Right hindlimb (tissue), 1 donor: ENCODE results near the gene LRRC15.

Source experiments
- DNase-seq: peaks from one replicate; pipeline ENCODE4 v3.0.0-alpha.2; 2018

LRRC15 gene

DNA sequence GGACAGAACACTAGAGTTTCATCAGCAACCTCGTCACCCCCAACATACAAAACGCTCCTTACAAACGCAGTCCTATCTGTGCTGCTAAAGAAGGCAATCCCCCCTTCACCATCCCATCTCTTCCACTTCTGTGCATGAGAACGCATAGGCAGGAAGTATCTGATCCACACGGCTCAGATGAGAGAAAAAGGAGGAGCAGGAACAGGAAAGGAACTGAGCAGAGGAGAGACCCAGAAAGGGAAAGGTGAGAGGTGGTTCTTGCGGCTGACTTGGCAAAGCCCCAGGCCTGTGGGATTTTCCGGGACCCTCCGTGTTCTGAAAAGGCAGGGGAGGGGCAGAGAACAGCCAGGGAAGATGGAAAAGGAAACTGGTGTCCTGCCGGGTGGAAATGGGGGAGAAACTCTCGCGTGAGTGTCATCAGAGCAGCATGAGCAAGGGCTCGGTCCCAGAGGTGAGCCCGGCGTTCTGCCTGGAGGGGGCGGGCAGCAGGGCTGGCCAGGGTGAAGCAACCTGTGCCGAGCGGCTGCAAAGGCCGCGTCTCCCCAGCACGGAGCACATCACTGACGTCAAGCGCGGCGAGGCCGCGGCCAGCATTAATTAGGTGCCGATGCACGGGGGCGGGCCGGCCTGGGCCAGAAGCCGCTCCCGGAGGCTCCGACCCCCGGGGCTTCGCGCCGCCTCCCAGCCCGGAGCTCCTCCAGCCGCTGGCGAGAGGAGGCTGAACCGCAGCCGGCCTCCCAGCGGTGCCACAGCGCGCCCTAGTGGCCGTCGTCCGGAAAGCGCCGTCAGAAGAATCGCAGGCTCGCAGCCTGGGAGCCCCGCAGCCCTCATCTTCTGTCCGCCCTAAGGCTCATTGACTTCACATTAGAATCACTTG, 54.2 kb downstream of the LRRC15 start:
- DNase-seq: peak; percentile 95

- peak; percentile 41 for DNase-seq
Measured at GRCh38 chr3:194314388-194315068, 55.0 kb downstream of the LRRC15 start.

DNA sequence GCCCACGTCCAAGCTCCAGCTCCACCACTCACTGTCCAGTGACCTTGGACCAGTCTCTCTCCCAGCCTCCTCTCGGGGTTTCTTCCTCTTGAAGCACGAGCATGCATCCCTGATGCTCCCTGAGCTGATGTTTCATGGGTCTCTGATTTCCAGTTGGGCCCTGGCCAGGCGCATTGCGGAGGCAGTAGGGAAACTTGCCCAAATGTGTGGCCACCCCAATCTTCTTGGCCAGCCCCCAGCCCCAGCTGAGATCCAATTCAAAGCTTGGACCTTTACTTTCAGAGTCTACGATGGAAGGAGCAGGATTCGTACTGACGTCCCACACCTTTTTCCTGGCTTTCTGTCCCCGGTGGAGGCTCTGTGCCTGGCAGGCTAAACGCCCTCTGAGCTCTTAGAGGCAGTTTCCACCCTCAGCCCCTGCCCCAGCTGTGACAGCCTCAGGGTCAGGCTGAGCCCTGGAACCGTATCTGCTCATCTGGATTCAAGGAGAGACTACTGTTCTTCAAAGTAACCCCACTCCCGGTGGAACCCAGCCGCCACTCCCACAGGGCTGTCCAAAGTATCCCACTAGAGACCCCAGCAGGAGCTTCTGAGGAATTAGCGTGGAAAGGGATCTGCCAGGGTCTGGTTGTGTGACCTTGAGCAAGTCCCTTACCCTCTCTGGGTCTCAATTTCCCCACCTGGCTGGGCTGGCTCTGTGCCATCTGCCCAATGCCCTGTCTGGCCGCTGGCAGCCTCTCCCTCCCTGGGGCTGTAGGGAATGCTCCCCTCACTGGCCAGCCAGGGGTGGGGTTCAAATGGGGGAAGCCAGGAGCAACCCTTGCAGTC, 55.8 kb downstream of the LRRC15 start:
- peak; percentile 86 for DNase-seq

GRCh38 chr3:194312743-194313281, 56.7 kb downstream of the LRRC15 start:
- peak; percentile 92 for DNase-seq

DNA sequence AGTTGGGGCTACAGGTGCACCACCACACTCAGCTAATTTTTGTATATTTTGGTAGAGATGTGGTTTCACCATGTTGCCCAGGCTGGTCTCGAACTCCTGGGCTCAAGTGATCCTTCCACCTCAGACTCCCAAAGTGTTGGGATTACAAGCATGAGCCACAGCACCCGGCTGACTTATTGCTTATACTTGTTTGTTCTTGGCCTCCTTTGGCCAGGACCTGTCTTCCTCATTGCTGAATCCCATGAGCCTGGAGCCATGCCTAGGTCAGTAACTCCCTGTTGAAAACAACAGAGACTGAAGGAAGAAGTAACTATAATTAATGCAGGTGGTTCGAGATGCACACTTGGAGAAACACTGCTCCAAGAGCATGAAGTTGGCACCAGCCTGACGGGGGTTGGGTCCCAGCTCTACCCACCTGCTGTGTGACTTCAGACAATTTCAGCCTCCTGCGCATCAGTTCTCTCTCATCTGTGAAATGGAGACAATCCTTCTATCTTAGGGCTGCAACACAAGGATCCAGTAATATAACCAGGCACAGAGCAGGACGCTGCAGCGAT, 57.3 kb downstream of the LRRC15 start:
- peak; percentile 33 for DNase-seq

- no peak for DNase-seq
Measured at GRCh38 chr3:194311000-194311399, 58.5 kb downstream of the LRRC15 start.

DNA sequence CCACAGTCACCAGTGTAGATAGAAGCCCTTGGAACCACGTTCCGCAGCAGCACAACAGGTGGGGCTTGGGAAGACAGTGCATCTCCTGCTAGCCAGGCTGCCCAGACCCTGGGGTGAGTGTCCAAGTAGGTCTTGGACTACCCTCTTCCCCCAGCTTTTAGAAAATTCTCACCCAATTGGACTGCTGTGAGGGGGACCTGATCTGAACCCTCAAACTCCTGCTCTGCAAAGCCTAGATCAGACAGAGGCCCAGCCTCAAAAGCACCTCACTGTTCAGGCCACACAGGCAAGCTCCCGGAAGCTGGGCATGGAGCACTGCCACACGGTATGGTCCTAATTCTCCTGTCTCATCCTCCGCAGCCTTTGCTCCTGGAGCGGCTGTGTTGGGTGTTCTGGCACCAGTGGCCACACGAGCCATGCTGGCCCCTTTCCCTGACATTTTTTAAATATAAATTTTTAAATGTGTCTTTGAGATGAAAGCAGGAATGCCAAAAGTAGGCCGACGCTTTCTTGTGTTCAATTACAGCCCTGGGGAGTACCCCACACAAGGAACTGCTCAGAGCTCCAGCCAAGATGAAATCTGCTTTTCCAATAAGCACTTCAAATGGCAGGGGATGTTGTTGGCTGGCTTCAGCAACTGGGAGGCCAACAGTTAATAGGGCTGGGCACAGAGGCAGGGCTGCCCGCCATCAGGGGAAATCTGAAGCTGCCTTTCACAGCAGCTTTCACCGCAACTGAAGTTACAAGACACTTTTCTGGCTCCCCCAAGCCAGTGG, 59.3 kb downstream of the LRRC15 start:
- DNase-seq: peak; percentile 76

DNA sequence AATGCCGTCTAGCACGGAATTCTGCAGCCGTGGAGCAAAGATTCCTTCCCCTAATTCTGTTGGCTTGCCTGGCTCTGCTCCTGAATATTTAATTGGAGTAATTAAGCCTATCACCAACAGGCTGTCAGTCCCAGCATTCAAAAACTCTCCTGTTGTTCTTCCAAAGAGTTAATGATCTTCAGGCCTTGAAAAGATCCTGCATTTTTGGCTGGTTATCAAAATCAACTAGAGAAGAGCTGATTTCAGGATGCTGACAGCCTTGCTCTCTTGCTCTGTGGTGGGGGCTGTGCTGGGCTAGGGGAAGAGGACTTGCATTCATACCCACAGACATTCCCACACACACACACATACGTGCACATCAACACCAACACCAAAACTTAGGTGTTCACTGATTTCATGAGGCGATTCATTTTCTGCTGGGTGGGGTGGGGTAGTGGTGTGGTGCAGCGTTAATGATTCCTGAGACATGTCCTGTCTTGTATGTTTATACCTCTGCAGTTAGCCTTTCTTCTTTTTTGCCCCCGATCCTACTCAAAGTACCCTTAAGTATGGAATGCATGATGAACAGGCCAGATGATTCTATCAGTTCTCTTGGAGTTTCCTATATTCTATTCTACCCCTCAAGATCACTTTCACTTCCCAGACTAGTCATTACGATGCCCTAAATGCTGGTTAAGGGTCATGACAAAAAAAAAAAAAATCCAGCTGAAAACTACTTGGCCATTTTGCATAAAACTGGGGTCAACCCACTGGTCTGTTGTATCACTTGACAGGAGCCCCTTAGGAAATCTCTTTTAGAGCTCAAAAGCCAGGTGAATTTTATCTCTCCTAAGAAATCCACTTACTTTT, 60.7 kb downstream of the LRRC15 start:
- peak; percentile 15 for DNase-seq

DNA sequence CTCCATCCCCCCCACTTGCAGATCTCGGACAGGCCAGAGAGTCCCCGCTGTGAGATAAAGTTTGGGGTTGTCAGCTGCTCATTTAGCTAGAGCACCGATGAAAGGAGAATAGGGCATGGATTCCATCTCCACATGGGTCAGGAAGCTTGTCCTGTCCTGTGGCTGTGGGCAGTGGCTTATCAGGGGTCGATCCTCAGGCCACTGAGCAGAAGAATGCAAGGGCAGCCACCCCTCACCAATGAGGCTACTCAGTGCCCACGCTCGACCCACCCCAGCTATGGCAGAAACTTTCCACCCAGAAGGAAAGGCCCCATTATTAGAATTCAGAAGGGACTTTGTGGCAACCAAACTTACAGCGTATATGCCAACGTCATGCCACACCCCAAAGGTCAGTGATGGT, 61.7 kb downstream of the LRRC15 start:
- peak; percentile 11 for DNase-seq

GRCh38 chr3:194306771-194307640, 62.5 kb downstream of the LRRC15 start:
- peak; percentile 26 for DNase-seq

DNA sequence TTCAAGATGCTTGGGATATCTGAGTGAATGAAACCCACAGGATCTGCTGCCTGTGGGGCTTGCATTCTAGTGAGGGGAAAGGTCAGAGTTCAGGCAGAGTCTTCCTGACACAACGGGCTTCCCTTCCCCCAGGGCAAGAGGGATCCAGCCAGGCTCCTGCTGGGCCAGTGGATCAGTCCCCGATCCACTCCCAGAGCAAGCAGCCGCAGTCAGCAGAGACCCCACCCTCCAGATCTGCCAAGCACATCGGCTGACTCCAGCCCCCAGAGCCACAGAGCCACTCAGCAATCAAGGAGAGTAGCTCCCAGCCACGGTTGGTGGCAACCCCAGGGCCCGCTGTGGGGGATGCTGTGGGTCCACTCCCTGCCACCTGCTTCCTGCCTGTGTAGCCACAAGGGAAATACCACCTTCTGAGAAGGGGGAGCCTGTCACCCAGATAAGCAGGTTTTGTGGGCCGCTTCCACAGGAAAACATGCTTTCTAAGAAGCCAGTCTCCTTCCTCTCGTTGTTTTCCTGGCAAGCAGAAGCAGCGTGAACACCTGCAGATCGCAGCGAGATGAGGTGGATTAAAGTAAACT, 63.3 kb downstream of the LRRC15 start:
- DNase-seq: peak; percentile 31

DNA sequence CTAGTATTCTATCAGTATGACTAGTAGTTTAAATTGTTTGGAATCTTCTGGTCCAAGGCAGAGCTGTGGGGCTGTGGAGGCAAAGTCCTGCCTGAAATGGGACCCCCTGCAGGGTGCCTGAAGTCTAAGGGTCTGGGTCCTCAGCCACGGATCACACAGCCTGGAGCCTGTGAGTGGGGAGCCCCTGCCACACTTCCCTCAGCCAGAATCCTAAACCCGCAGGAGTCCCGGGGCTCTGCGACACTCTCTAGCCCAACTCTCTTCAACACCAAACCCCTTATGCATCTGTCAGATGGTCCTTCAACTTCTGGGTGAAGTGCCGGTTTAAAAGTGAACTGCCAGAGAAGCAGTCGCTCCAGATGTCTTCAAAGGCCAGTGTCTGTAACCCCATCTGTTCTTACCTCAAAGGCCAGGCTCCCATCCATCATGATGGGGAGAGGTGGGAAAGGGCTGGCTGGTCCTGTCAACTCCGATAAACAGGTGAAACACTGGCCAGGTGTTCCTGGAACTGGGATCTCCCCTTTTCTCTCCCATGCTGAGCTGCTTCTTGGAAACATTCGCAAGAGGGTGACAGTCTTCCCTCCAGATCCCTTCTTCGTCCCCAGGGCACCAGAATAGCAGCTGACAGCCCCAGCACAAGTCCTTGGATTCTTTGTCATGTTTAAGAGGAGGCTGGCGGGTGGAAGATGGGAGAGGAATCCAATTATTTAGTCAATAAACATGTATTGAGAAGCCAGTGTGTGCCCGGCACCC, 64.0 kb downstream of the LRRC15 start:
- peak; percentile 9 for DNase-seq
